Stomach (tissue), 9 donors: ENCODE measurements around the gene LCN1. TPM values are rescaled to one million over a fixed set of nuclear protein-coding genes. Genes with fewer than 3 reads are reported as not detected.
A peak's percentile ranks its signal among the peaks of the same experiment; 100 is the strongest.

Experiments used
- DNase-seq, 2 donors: peaks; one replicate each; pipeline versions ENCODE4 v3.0.0 to v3.0.0-alpha.2; 2013 to 2019
- H3K27ac ChIP-seq, 5 donors: fragments of 200-600 bp in 4 of 5; sonication (generic) in 4 of 5; one replicate each; pipeline ENCODE4 v1.5.1; 2013 to 2019; ENCODE audit warnings: mild to moderate bottlenecking in 1 of 5, moderate library complexity in 1 of 5
- H3K27me3 ChIP-seq, 3 donors: fragments of 200-600 bp; sonication (generic); one replicate each; pipeline ENCODE4 v1.5.1; 2017 to 2019; ENCODE audit warnings: mixed run types in 1 of 3
- H3K36me3 ChIP-seq, 4 donors: fragments of 200-600 bp; sonication (generic); 1 replicate in 3 of 4; 2 replicates in 1 of 4; pipeline ENCODE4 v1.5.1; 2016 to 2019
- H3K4me1 ChIP-seq, 4 donors: fragments of 200-600 bp; sonication (generic); one replicate each; pipeline ENCODE4 v1.5.1; 2016 to 2019
- H3K4me3 ChIP-seq, 4 donors: fragments of 200-600 bp; sonication (generic) in 3 of 4; one replicate each; pipeline ENCODE4 v1.5.1; 2016 to 2019; ENCODE audit warnings: mild to moderate bottlenecking in 1 of 4
- H3K9me3 ChIP-seq, 4 donors: fragments of 200-600 bp; sonication (generic); one replicate each; pipeline ENCODE4 v1.5.1; 2016 to 2019
- EP300 ChIP-seq: sonication (generic); formaldehyde crosslinking; IDR thresholded peaks from one replicate; pipeline ENCODE4 v1.6.1; 2017; ENCODE audit warnings: antibody characterized with exemption
- POLR2A ChIP-seq, 4 donors: fragments of 450-650 bp; IDR thresholded peaks; one replicate each; pipeline ENCODE4 v1.6.1; 2016; ENCODE audit warnings: antibody characterized with exemption in 4 of 4, control low read depth in 2 of 4, mild to moderate bottlenecking in 1 of 4, moderate library complexity in 1 of 4
- POLR2AphosphoS5 ChIP-seq, 3 donors: sonication (generic); formaldehyde crosslinking; IDR thresholded peaks; one replicate each; pipeline ENCODE4 v1.6.1; 2016; ENCODE audit warnings: antibody characterized with exemption in 3 of 3
- WGBS, 5 donors: extraction: QIAGEN DNeasy Blood & Tissue Kit in 3 of 5; methylation state at CpG; one replicate each; pipeline versions ENCODE4 v1.1.5 to v1.1.7; 2013 to 2018; 5-methylcytosine and 5-hydroxymethylcytosine counted together
- intact Hi-C: fragments of 100-400 bp; cut with DNase I; formaldehyde crosslinking; loops from one replicate; pipeline ENCODE4 v1.15.1; 2023; ENCODE audit warnings: low total_unique reads
- polyA plus RNA-seq, 3 donors: library from polyadenylated mRNA; stranded (reverse); fragments of 200-250 nt; gene quantifications; one replicate each; pipeline ENCODE4 v1.2.3, GENCODE V29; 2013
- total RNA-seq, 5 donors: library from RNA; depleted of rRNA; stranded (reverse); fragments of >200 nt; gene quantifications; one replicate each; pipeline versions ENCODE4 v1.1.0 to v1.2.3, GENCODE V29; 2014 to 2016
- TF ChIP-seq, protein P1 (sequence below), 7 experiments: fragments of 450-650 bp in 4 of 7; fragments of 200-600 bp in 3 of 7; sonication (generic) in 3 of 7; IDR thresholded peaks; one replicate each; pipeline ENCODE4 v1.5.1; 2016 to 2019; ENCODE audit warnings: antibody characterized with exemption in 7 of 7, control low read depth in 2 of 7, mild to moderate bottlenecking in 1 of 7
- donor health status: healthy with polysubstance abuse.
- donor health status: Bipolar disorder and iron deficiency.
- donor health status: healthy.

Gene LCN1
- total and polyA plus RNA-seq, 8 donors: not detected

GRCh38 chr9:135563858-135564257 lies 42.6 kb downstream of the LCN1 start:
- TF ChIP-seq EP300 (no peak), POLR2AphosphoS5 (IDR thresholded peaks at IDR 0.05) (no peak), POLR2A (IDR thresholded peaks at IDR 0.05) (no peak)
- TF ChIP-seq, protein P1, sequence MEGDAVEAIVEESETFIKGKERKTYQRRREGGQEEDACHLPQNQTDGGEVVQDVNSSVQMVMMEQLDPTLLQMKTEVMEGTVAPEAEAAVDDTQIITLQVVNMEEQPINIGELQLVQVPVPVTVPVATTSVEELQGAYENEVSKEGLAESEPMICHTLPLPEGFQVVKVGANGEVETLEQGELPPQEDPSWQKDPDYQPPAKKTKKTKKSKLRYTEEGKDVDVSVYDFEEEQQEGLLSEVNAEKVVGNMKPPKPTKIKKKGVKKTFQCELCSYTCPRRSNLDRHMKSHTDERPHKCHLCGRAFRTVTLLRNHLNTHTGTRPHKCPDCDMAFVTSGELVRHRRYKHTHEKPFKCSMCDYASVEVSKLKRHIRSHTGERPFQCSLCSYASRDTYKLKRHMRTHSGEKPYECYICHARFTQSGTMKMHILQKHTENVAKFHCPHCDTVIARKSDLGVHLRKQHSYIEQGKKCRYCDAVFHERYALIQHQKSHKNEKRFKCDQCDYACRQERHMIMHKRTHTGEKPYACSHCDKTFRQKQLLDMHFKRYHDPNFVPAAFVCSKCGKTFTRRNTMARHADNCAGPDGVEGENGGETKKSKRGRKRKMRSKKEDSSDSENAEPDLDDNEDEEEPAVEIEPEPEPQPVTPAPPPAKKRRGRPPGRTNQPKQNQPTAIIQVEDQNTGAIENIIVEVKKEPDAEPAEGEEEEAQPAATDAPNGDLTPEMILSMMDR (IDR thresholded peaks at IDR 0.05): no peak
- Histone ChIP-seq H3K9me3 (peaks cover 3 to 16% (median 8%) of the 10 kb centered on the region in 4 donors), H3K4me1 (no peaks in the 10 kb centered on the region), H3K36me3 (no peaks in the 10 kb centered on the region), H3K27me3 (peaks cover 0 to 73% (median 26%) of the 10 kb centered on the region in 3 donors), H3K4me3 (no peak overlapping the region), H3K27ac (no peak overlapping the region)
- peak in 1 of 2 donors; percentile 21 for DNase-seq
- intact Hi-C loops: no loop called here
- 72 to 77% (median 76%) methylated on average over 12 of the region's 12 CpGs for WGBS, 5 donors

- TF ChIP-seq EP300: no peak
- no peak for TF ChIP-seq POLR2AphosphoS5 (IDR thresholded peaks at IDR 0.05)
- no peak for TF ChIP-seq POLR2A (IDR thresholded peaks at IDR 0.05)
- 69 to 100% (median 72%) methylated on average over 2 to 9 of the region's 9 CpGs for WGBS, 5 donors
- no peaks in the 10 kb centered on the region for H3K4me1 ChIP-seq
- peak in 1 of 2 donors; percentile 16 for DNase-seq
- no peak overlapping the region for H3K27ac ChIP-seq
- no peak overlapping the region for H3K4me3 ChIP-seq
- intact Hi-C loops: no loop called here
- H3K9me3 ChIP-seq: peaks cover 3 to 25% (median 16%) of the 10 kb centered on the region in 4 donors
- peaks cover 0 to 64% (median 28%) of the 10 kb centered on the region in 3 donors for H3K27me3 ChIP-seq
- H3K36me3 ChIP-seq: no peaks in the 10 kb centered on the region
Measured at GRCh38 chr9:135565141-135565628, 43.9 kb downstream of the LCN1 start.

- intact Hi-C loops: no loop called here
- H3K4me3 ChIP-seq: no peak overlapping the region
- H3K4me1 ChIP-seq: no peaks in the 10 kb centered on the region
- H3K27ac ChIP-seq: no peak overlapping the region
- WGBS, 5 donors: 50 to 58% (median 52%) methylated on average over 8 of the region's 8 CpGs
- DNase-seq: peak in 1 of 2 donors; percentile 15
- no peak for TF ChIP-seq POLR2A (IDR thresholded peaks at IDR 0.05)
- no peak for TF ChIP-seq POLR2AphosphoS5 (IDR thresholded peaks at IDR 0.05)
- TF ChIP-seq, protein P1 (IDR thresholded peaks at IDR 0.05): no peak
- TF ChIP-seq EP300: no peak
- peaks cover 0 to 62% (median 28%) of the 10 kb centered on the region in 3 donors for H3K27me3 ChIP-seq
- H3K9me3 ChIP-seq: peaks cover 3 to 25% (median 16%) of the 10 kb centered on the region in 4 donors
- H3K36me3 ChIP-seq: no peaks in the 10 kb centered on the region
Measured at GRCh38 chr9:135565636-135566035, 44.4 kb downstream of the LCN1 start.

GRCh38 chr9:135566552-135566951 lies 45.3 kb downstream of the LCN1 start:
- intact Hi-C loops: no loop called here
- 71 to 73% (median 72%) methylated on average over 10 of the region's 10 CpGs for WGBS, 5 donors
- Histone ChIP-seq H3K4me1 (no peaks in the 10 kb centered on the region), H3K27me3 (peaks cover 0 to 53% (median 28%) of the 10 kb centered on the region in 3 donors), H3K9me3 (peaks cover 3 to 22% (median 14%) of the 10 kb centered on the region in 4 donors), H3K27ac (no peak overlapping the region), H3K36me3 (no peaks in the 10 kb centered on the region), H3K4me3 (no peak overlapping the region)
- TF ChIP-seq POLR2AphosphoS5 (IDR thresholded peaks at IDR 0.05): no peak
- TF ChIP-seq, protein P1 (IDR thresholded peaks at IDR 0.05): no peak
- no peak for TF ChIP-seq POLR2A (IDR thresholded peaks at IDR 0.05)
- no peak for TF ChIP-seq EP300
- DNase-seq: peak in 1 of 2 donors; percentile 18

DNA sequence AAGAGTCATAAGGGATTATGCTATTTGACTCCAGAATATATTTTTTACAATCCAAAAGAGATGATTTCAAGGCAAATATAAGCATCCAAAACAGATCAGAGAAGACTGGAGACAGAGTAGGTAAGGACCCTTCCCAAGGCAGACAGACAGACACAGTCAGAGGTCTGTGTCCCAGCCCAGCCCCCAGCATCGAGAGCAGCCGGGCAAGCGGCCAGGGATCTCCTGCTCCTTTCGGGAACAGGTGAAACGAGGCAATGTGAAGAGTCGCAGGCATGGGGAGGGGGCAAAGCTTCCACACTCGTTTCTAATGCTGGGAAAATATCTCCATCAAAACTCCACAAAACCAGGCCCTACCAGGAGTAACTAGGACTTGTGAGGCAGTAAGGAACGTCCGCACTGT lies 46.1 kb downstream of the LCN1 start:
- 51 to 62% (median 58%) methylated on average over 9 of the region's 9 CpGs for WGBS, 5 donors
- H3K36me3 ChIP-seq: no peaks in the 10 kb centered on the region
- H3K4me1 ChIP-seq: no peaks in the 10 kb centered on the region
- DNase-seq: no peak
- intact Hi-C loops: no loop called here
- H3K27ac ChIP-seq: no peak overlapping the region
- TF ChIP-seq POLR2A (IDR thresholded peaks at IDR 0.05) (no peak), EP300 (no peak), POLR2AphosphoS5 (IDR thresholded peaks at IDR 0.05) (no peak)
- TF ChIP-seq, protein P1 (IDR thresholded peaks at IDR 0.05): no peak
- H3K4me3 ChIP-seq: no peak overlapping the region
- H3K9me3 ChIP-seq: peaks cover 0 to 14% (median 11%) of the 10 kb centered on the region in 4 donors
- peaks cover 0 to 45% (median 22%) of the 10 kb centered on the region in 3 donors for H3K27me3 ChIP-seq
